HG03097 (cell line): ENCODE measurements around the gene THBS3.
A peak's percentile ranks its signal among the peaks of the same experiment; 100 is the strongest.
"Not testable (repeated sequence)": the region's sequence is repeated elsewhere in the genome, so short reads cannot be mapped to it uniquely, and the experiment has no call there.

ENCODE experiments used
- ATAC-seq: cut with Tn5 transposase; IDR thresholded peaks from one replicate; pipeline ENCODE4 v1.9.1; 2021; ENCODE audit not compliant: unreplicated experiment, low FRiP score

The THBS3 gene

GRCh38 chr1:155209312-155209721 is 1.6 kb upstream of the THBS3 start:
- ATAC-seq, result no peak

- peak; percentile 52 for ATAC-seq
Measured at GRCh38 chr1:155208541-155209311, 1.0 kb upstream of the THBS3 start, which contains the start of gene MTX1. MTX1 (plus strand) TSS chr1:155208695; CDS start chr1:155208805, 110 bp downstream.

- no peak for ATAC-seq
Measured at GRCh38 chr1:155206891-155207805, 549 bp downstream of the THBS3 start.

GRCh38 chr1:155205969-155206593 is 1.6 kb downstream of the THBS3 start:
- ATAC-seq, result no peak

GRCh38 chr1:155205035-155205434 is 2.7 kb downstream of the THBS3 start:
- ATAC-seq, result no peak

- ATAC-seq, result no peak
Measured at GRCh38 chr1:155202731-155203515, 4.8 kb downstream of the THBS3 start.

GRCh38 chr1:155202198-155202597 is 5.5 kb downstream of the THBS3 start:
- ATAC-seq, result no peak

- no peak for ATAC-seq
Measured at GRCh38 chr1:155200920-155201319, 6.8 kb downstream of the THBS3 start.

- ATAC-seq, result no peak
Measured at GRCh38 chr1:155199792-155200191, 7.9 kb downstream of the THBS3 start.

- ATAC-seq, result no peak
Measured at GRCh38 chr1:155198547-155198906, 9.2 kb downstream of the THBS3 start.

GRCh38 chr1:155197901-155198546 is 9.7 kb downstream of the THBS3 start:
- ATAC-seq, result no peak

GRCh38 chr1:155196893-155197638 is 10.6 kb downstream of the THBS3 start:
- no peak for ATAC-seq

GRCh38 chr1:155196103-155196892 is 11.4 kb downstream of the THBS3 start:
- ATAC-seq, result no peak

- ATAC-seq, result no peak
Measured at GRCh38 chr1:155195201-155196102, 12.2 kb downstream of the THBS3 start.

GRCh38 chr1:155193991-155194240 is 13.8 kb downstream of the THBS3 start:
- ATAC-seq, result not testable (repeated sequence)

- ATAC-seq, result peak; percentile 48
Measured at GRCh38 chr1:155193275-155193990, 14.3 kb downstream of the THBS3 start.
